ENCODE measurements around the gene TRAF5.
"Not testable (repeated sequence)": the region's sequence is repeated elsewhere in the genome, so short reads cannot be mapped to it uniquely, and the experiment has no call there.

The TRAF5 gene

GRCh38 chr1:211398266-211398930 lies 71.8 kb downstream of the TRAF5 start:
- not testable (repeated sequence) for H3K4me3 Mint-ChIP-seq; H3K9me3 Mint-ChIP-seq; H3K4me1 Mint-ChIP-seq (ENCODE audit: low read depth); H3K36me3 Mint-ChIP-seq (ENCODE audit: low read depth); H3K27me3 Mint-ChIP-seq (ENCODE audit: low read depth); H3K27ac Mint-ChIP-seq

GRCh38 chr1:211399851-211400393 lies 73.3 kb downstream of the TRAF5 start:
- peaks cover 16% of the 10 kb centered on the region for H3K36me3 Mint-ChIP-seq (ENCODE audit: low read depth)
- not testable (repeated sequence) for H3K27me3 Mint-ChIP-seq (ENCODE audit: low read depth); H3K4me1 Mint-ChIP-seq (ENCODE audit: low read depth); H3K9me3 Mint-ChIP-seq; H3K4me3 Mint-ChIP-seq; H3K27ac Mint-ChIP-seq

GRCh38 chr1:211401751-211402150 lies 75.1 kb downstream of the TRAF5 start:
- Mint-ChIP-seq H3K9me3 (peaks cover 21% of the 10 kb centered on the region), H3K36me3 (ENCODE audit: low read depth) (peaks cover 27% of the 10 kb centered on the region)
- not testable (repeated sequence) for H3K4me3 Mint-ChIP-seq; H3K27me3 Mint-ChIP-seq (ENCODE audit: low read depth); H3K27ac Mint-ChIP-seq; H3K4me1 Mint-ChIP-seq (ENCODE audit: low read depth)

- H3K4me1 Mint-ChIP-seq (ENCODE audit: low read depth): peaks cover 12% of the 10 kb centered on the region
- H3K4me3 Mint-ChIP-seq; H3K27me3 Mint-ChIP-seq (ENCODE audit: low read depth); H3K27ac Mint-ChIP-seq: not testable (repeated sequence)
- peaks cover 33% of the 10 kb centered on the region for H3K9me3 Mint-ChIP-seq
- H3K36me3 Mint-ChIP-seq (ENCODE audit: low read depth): peaks cover 26% of the 10 kb centered on the region
Measured at GRCh38 chr1:211406086-211406485, 79.5 kb downstream of the TRAF5 start.

GRCh38 chr1:211407749-211408148 lies 81.1 kb downstream of the TRAF5 start:
- H3K36me3 Mint-ChIP-seq (ENCODE audit: low read depth): peaks cover 29% of the 10 kb centered on the region
- H3K4me3 Mint-ChIP-seq; H3K27me3 Mint-ChIP-seq (ENCODE audit: low read depth); H3K27ac Mint-ChIP-seq: not testable (repeated sequence)
- H3K4me1 Mint-ChIP-seq (ENCODE audit: low read depth): peaks cover 12% of the 10 kb centered on the region
- H3K9me3 Mint-ChIP-seq: peaks cover 30% of the 10 kb centered on the region

- Mint-ChIP-seq H3K36me3 (ENCODE audit: low read depth) (peaks cover 12% of the 10 kb centered on the region), H3K9me3 (peaks cover 20% of the 10 kb centered on the region), H3K27me3 (ENCODE audit: low read depth) (no peaks in the 10 kb centered on the region), H3K4me1 (ENCODE audit: low read depth) (peaks cover 16% of the 10 kb centered on the region), H3K4me3 (no peak overlapping the region), H3K27ac (no peak overlapping the region)
Measured at GRCh38 chr1:211411639-211412038, 85.0 kb downstream of the TRAF5 start.

GRCh38 chr1:211415700-211416099 lies 89.1 kb downstream of the TRAF5 start:
- Mint-ChIP-seq H3K4me1 (ENCODE audit: low read depth) (peaks cover 22% of the 10 kb centered on the region), H3K27me3 (ENCODE audit: low read depth) (no peaks in the 10 kb centered on the region), H3K27ac (peak overlapping the region; percentile 73), H3K36me3 (ENCODE audit: low read depth) (peaks cover 13% of the 10 kb centered on the region), H3K4me3 (peak overlapping the region; percentile 69), H3K9me3 (peaks cover 7% of the 10 kb centered on the region)

- not testable (repeated sequence) for H3K27me3 Mint-ChIP-seq (ENCODE audit: low read depth); H3K9me3 Mint-ChIP-seq
- H3K4me1 Mint-ChIP-seq (ENCODE audit: low read depth): peaks cover 22% of the 10 kb centered on the region
- peaks cover 13% of the 10 kb centered on the region for H3K36me3 Mint-ChIP-seq (ENCODE audit: low read depth)
- H3K4me3 Mint-ChIP-seq: peak overlapping the region; percentile 69
- peak overlapping the region; percentile 73 for H3K27ac Mint-ChIP-seq
Measured at GRCh38 chr1:211416246-211416627, 89.6 kb downstream of the TRAF5 start.

- H3K27ac Mint-ChIP-seq: peak overlapping the region; percentile 67
- not testable (repeated sequence) for H3K9me3 Mint-ChIP-seq; H3K27me3 Mint-ChIP-seq (ENCODE audit: low read depth)
- peak overlapping the region; percentile 58 for H3K4me3 Mint-ChIP-seq
- peaks cover 13% of the 10 kb centered on the region for H3K36me3 Mint-ChIP-seq (ENCODE audit: low read depth)
- peaks cover 22% of the 10 kb centered on the region for H3K4me1 Mint-ChIP-seq (ENCODE audit: low read depth)
Measured at GRCh38 chr1:211416628-211417323, 90.1 kb downstream of the TRAF5 start.

GRCh38 chr1:211420389-211420788 lies 93.8 kb downstream of the TRAF5 start:
- no peak overlapping the region for H3K4me3 Mint-ChIP-seq
- peaks cover 10% of the 10 kb centered on the region for H3K36me3 Mint-ChIP-seq (ENCODE audit: low read depth)
- H3K27ac Mint-ChIP-seq: peak overlapping the region; percentile 28
- peaks cover 7% of the 10 kb centered on the region for H3K9me3 Mint-ChIP-seq
- peaks cover 22% of the 10 kb centered on the region for H3K4me1 Mint-ChIP-seq (ENCODE audit: low read depth)
- no peaks in the 10 kb centered on the region for H3K27me3 Mint-ChIP-seq (ENCODE audit: low read depth)

GRCh38 chr1:211420845-211421454 lies 94.3 kb downstream of the TRAF5 start:
- Mint-ChIP-seq H3K36me3 (ENCODE audit: low read depth) (peaks cover 7% of the 10 kb centered on the region), H3K27ac (peak overlapping the region; percentile 28), H3K4me1 (ENCODE audit: low read depth) (peaks cover 19% of the 10 kb centered on the region), H3K9me3 (peaks cover 1% of the 10 kb centered on the region), H3K27me3 (ENCODE audit: low read depth) (no peaks in the 10 kb centered on the region), H3K4me3 (no peak overlapping the region)

GRCh38 chr1:211424018-211424417 lies 97.4 kb downstream of the TRAF5 start:
- Mint-ChIP-seq H3K4me3 (no peak overlapping the region), H3K27me3 (ENCODE audit: low read depth) (no peaks in the 10 kb centered on the region), H3K4me1 (ENCODE audit: low read depth) (peaks cover 7% of the 10 kb centered on the region), H3K36me3 (ENCODE audit: low read depth) (no peaks in the 10 kb centered on the region), H3K9me3 (no peaks in the 10 kb centered on the region), H3K27ac (no peak overlapping the region)
